HCT116 (cell line): ENCODE measurements around the gene PCDH9. TPM values are rescaled to one million over a fixed set of nuclear protein-coding genes. Genes with fewer than 3 reads are reported as not detected.

Experiments used
- ATAC-seq: fragments of 200-7000 bp; cut with Tn5 transposase; 2 replicates; pipeline ENCODE4 v1.9.1; 2020; ENCODE audit warnings: mild to moderate bottlenecking, moderate library complexity
- BruUV-seq: library from RNA; stranded (reverse); fragments of 400-500 nt; replicated peaks from 2 replicates; lab custom pipeline; 2021; lab: Mats Ljungman, UMichigan
- CTCF ChIA-PET: fragments of 300-600 bp; sonication (Branson Sonifier 250); formaldehyde crosslinking; loops from one replicate; lab custom pipeline; 2021; ENCODE audit warnings: antibody characterized with exemption; lab: Charles Lee
- POLR2A ChIA-PET: fragments of 300-600, 350-600 bp; sonication (Branson Sonifier 250); formaldehyde crosslinking; loops from one replicate; lab custom pipeline; 2021; ENCODE audit warnings: antibody characterized with exemption; lab: Charles Lee
- RAD21 ChIA-PET, 2 experiments: fragments of 300-600 bp; sonication (Branson Sonifier 250); formaldehyde crosslinking; loops; one replicate each; lab custom pipeline; 2023; ENCODE audit warnings: low total read pairs in 2 of 2; ENCODE audit not compliant: uncharacterized antibody in 2 of 2, unreplicated experiment in 2 of 2, low non-redundant PET in 1 of 2; lab: Charles Lee
- DNase-seq: peaks from one replicate; pipeline ENCODE4 v3.0.0-alpha.2; 2010; ENCODE audit warnings: low read depth, low spot score
- H2AFZ ChIP-seq: fragments of 200-600 bp; shearing (Covaris generic), sonication (generic); 2 replicates; pipeline ENCODE4 v1.6.1; 2017; ENCODE audit warnings: low read depth, mixed run types, mixed read lengths, antibody characterized with exemption, low read length; ENCODE audit not compliant: poor library complexity, severe bottlenecking
- H3K27ac ChIP-seq: 2 replicates; pipeline ENCODE4 v1.5.1; 2012; ENCODE audit warnings: low read depth, low read length
- H3K27me3 ChIP-seq: fragments of 200-600 bp; sonication (generic); 2 replicates; pipeline ENCODE4 v1.6.1; 2016; ENCODE audit warnings: mixed run types, low read length, mixed read lengths; ENCODE audit not compliant: insufficient read depth
- H3K36me3 ChIP-seq, 2 experiments: fragments of 200-500 bp in 1 of 2; fragments of 200-600 bp in 1 of 2; sonication (Bioruptor generic) in 1 of 2; sonication (generic) in 1 of 2; 2 replicates each; pipeline versions ENCODE4 v1.5.1 to v1.6.1; 2014 to 2016; ENCODE audit warnings: low read length in 2 of 2, inconsistent platforms in 1 of 2, mixed read lengths in 1 of 2, mixed run types in 1 of 2; ENCODE audit not compliant: insufficient read depth in 2 of 2, control insufficient read depth in 1 of 2
- H3K4me1 ChIP-seq, 2 experiments: fragments of 200-600 bp in 1 of 2; sonication (generic) in 1 of 2; 2 replicates each; pipeline versions ENCODE4 v1.5.1 to v1.6.1; 2012 to 2017; ENCODE audit warnings: low read length in 2 of 2, inconsistent platforms in 1 of 2, mild to moderate bottlenecking in 1 of 2, mixed read lengths in 1 of 2, mixed run types in 1 of 2, moderate library complexity in 1 of 2; ENCODE audit not compliant: insufficient read depth in 2 of 2, control insufficient read depth in 1 of 2
- H3K4me2 ChIP-seq: fragments of 200-600 bp; sonication (generic); 2 replicates; pipeline ENCODE4 v1.6.1; 2017; ENCODE audit warnings: mixed run types, low read length, mixed read lengths
- H3K4me3 ChIP-seq, 2 experiments: fragments of 200-600 bp in 1 of 2; sonication (generic) in 1 of 2; replicated peaks in 1 of 2; 2 replicates each; pipeline ENCODE4 v1.5.1; 2011 to 2016; ENCODE audit warnings: low read length in 2 of 2, control low read depth in 1 of 2, low read depth in 1 of 2, mild to moderate bottlenecking in 1 of 2, mixed read lengths in 1 of 2, mixed run types in 1 of 2
- H3K79me2 ChIP-seq: fragments of 200-600 bp; sonication (generic); 2 replicates; pipeline ENCODE4 v1.6.1; 2017; ENCODE audit warnings: mild to moderate bottlenecking, mixed run types, low read length, moderate library complexity, mixed read lengths; ENCODE audit not compliant: insufficient read depth
- H3K9ac ChIP-seq: fragments of 200-600 bp; sonication (generic); 2 replicates; pipeline ENCODE4 v1.6.1; 2016; ENCODE audit warnings: low read length, mixed read lengths
- H3K9me2 ChIP-seq: fragments of 200-600 bp; sonication (generic), shearing (Covaris generic); 2 replicates; pipeline ENCODE4 v1.6.1; 2017; ENCODE audit warnings: mixed run types, mild to moderate bottlenecking, moderate library complexity; ENCODE audit not compliant: insufficient read depth
- H3K9me3 ChIP-seq, 2 experiments: fragments of 200-500 bp in 1 of 2; fragments of 200-600 bp in 1 of 2; sonication (Bioruptor generic) in 1 of 2; sonication (generic) in 1 of 2; 2 replicates each; pipeline ENCODE4 v1.6.1; 2014 to 2017; ENCODE audit warnings: low read length in 2 of 2, mixed read lengths in 2 of 2, inconsistent platforms in 1 of 2, low read depth in 1 of 2, mild to moderate bottlenecking in 1 of 2, mixed run types in 1 of 2, moderate library complexity in 1 of 2; ENCODE audit not compliant: control insufficient read depth in 1 of 2, insufficient read depth in 1 of 2
- H4K20me1 ChIP-seq: fragments of 200-600 bp; sonication (generic), shearing (Covaris generic); 2 replicates; pipeline ENCODE4 v1.6.1; 2017; ENCODE audit warnings: mixed run types, mild to moderate bottlenecking, moderate library complexity; ENCODE audit not compliant: insufficient read depth
- CEBPB ChIP-seq: IDR thresholded peaks from 2 replicates; pipeline ENCODE4 v1.6.1; 2012; ENCODE audit warnings: low read depth
- CTCF ChIP-seq, 3 experiments: fragments of 200-600 bp in 1 of 3; sonication (generic) in 1 of 3; IDR thresholded peaks in 2 of 3; conservative IDR thresholded peaks in 1 of 3; 2 replicates each; pipeline ENCODE4 v1.5.1; 2012 to 2017; ENCODE audit warnings: low read depth in 2 of 3, low read length in 2 of 3, antibody characterized with exemption in 1 of 3, borderline replicate concordance in 1 of 3, control low read depth in 1 of 3, mild to moderate bottlenecking in 1 of 3, mixed read lengths in 1 of 3, mixed run types in 1 of 3, moderate library complexity in 1 of 3; ENCODE audit not compliant: insufficient read depth in 1 of 3
- EGR1 ChIP-seq: IDR thresholded peaks from 2 replicates; pipeline ENCODE4 v1.6.1; 2012; ENCODE audit warnings: low read depth
- ELF1 ChIP-seq: IDR thresholded peaks from 2 replicates; pipeline ENCODE4 v1.6.1; 2012; ENCODE audit warnings: low read depth, borderline replicate concordance
- EZH2 ChIP-seq: fragments of 200-600 bp; sonication (generic); IDR thresholded peaks from 2 replicates; pipeline ENCODE4 v1.6.1; 2017; ENCODE audit warnings: antibody characterized with exemption, mixed run types
- POLR2AphosphoS5 ChIP-seq: IDR thresholded peaks from 2 replicates; pipeline ENCODE4 v1.6.1; 2011; ENCODE audit warnings: mild to moderate bottlenecking, low read depth, low read length, moderate library complexity
- RAD21 ChIP-seq: IDR thresholded peaks from 2 replicates; pipeline ENCODE4 v1.6.1; 2012; ENCODE audit warnings: low read depth, mild to moderate bottlenecking
- SIN3A ChIP-seq: IDR thresholded peaks from 2 replicates; pipeline ENCODE4 v1.6.1; 2012; ENCODE audit warnings: low read depth
- SP1 ChIP-seq: IDR thresholded peaks from 2 replicates; pipeline ENCODE4 v1.6.1; 2012; ENCODE audit warnings: low read depth
- SRF ChIP-seq: IDR thresholded peaks from 2 replicates; pipeline ENCODE4 v1.6.1; 2012; ENCODE audit warnings: low read depth
- ZBTB33 ChIP-seq: IDR thresholded peaks from 2 replicates; pipeline ENCODE4 v1.6.1; 2011; ENCODE audit warnings: mild to moderate bottlenecking, low read length, moderate library complexity; ENCODE audit not compliant: insufficient replicate concordance; ENCODE audit errors: extremely low read depth
- intact Hi-C: fragments of 100-400 bp; cut with micrococcal nuclease; formaldehyde crosslinking; loops from 2 replicates; pipeline ENCODE4 v1.10.0; 2022
- total RNA-seq: library from RNA; stranded (reverse); gene quantifications from one replicate; pipeline ENCODE4 v1.2.1, GENCODE V29; 2021; ENCODE audit not compliant: unreplicated experiment

Gene PCDH9
- total RNA-seq, 1 experiment from 2014 or later: 0.02 TPM

- TF ChIP-seq SP1: no peak
- no peak for TF ChIP-seq SIN3A
- no peak for TF ChIP-seq EZH2
- TF ChIP-seq CEBPB: no peak
- no peak for TF ChIP-seq CTCF (IDR thresholded peaks at IDR 0.05 in 2 of 3, conservative IDR thresholded peaks at IDR 0.05 in 1 of 3; ENCODE audit: borderline replicate concordance in 1 of 3, insufficient read depth in 1 of 3, low read depth in 2 of 3, low read length in 2 of 3)
Observed at GRCh38 chr13:67131393-67131792, 98.7 kb downstream of the PCDH9 start (continued).

GRCh38 chr13:67130444-67130843, 99.7 kb downstream of the PCDH9 start:
- no TSS peak for BruUV-seq

More at GRCh38 chr13:67130444-67130843, 99.7 kb downstream of the PCDH9 start:
- ChIA-PET POLR2A (no interaction called here), CTCF (no interaction called here), RAD21 (no interaction called here)
- no peaks in the 10 kb centered on the region for H3K79me2 ChIP-seq
- no peak overlapping the region for H3K4me3 ChIP-seq
- TF ChIP-seq ZBTB33: no peak
- no peak for TF ChIP-seq ELF1
- TF ChIP-seq EZH2: no peak
- no peak for TF ChIP-seq CEBPB
- TF ChIP-seq SRF: no peak
- TF ChIP-seq EGR1: no peak
- TF ChIP-seq POLR2AphosphoS5: no peak
- no peak for TF ChIP-seq RAD21
- no peak overlapping the region for H3K9ac ChIP-seq
- ATAC-seq (no peak), DNase-seq (no peak)
- no peak overlapping the region for H3K4me2 ChIP-seq
- no peaks in the 10 kb centered on the region for H3K9me2 ChIP-seq
- no peaks in the 10 kb centered on the region for H3K36me3 ChIP-seq
- H3K4me1 ChIP-seq: no peaks in the 10 kb centered on the region
- no peak overlapping the region for H2AFZ ChIP-seq
- intact Hi-C loops: no loop called here
- H3K27me3 ChIP-seq: no peaks in the 10 kb centered on the region
- H4K20me1 ChIP-seq: no peaks in the 10 kb centered on the region
- H3K27ac ChIP-seq: no peak overlapping the region
- no peaks in the 10 kb centered on the region for H3K9me3 ChIP-seq
